Measurements from ENCODE around the gene PACSIN2.

DNA sequence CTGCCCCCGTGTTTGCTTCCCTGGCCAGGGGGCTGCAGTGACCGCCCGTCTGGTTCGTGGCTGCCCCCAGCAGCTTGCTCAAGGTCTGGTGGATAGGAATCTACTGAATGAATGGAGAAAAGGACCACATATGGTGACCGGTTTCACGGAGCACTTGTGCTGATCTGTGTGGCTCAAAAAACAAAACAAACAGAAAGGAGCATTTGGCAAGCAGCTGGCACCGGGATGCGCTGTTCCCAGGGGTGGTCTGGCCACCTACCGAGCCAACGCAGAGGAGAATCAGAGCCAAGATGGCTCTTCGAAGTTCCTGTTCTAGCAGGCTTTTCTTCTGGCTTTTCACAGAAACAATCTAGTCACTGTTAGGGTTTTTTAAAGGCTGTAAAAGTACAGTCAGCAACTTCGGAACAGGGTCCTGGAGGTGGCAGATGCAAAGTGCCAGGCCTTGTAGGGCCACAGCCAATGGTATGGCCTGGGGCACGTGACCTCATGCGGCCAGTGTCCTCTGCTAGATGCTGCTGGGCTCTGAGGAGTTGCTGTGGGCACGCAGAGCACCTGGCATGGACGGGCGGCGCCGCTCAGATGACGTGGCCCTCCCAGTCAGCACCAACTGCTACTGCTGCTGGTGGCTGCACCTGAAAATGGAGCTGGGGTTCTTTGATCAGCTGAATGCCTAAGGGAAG is 27.3 kb upstream of the PACSIN2 start:
- TF ChIP-seq, protein P1, sequence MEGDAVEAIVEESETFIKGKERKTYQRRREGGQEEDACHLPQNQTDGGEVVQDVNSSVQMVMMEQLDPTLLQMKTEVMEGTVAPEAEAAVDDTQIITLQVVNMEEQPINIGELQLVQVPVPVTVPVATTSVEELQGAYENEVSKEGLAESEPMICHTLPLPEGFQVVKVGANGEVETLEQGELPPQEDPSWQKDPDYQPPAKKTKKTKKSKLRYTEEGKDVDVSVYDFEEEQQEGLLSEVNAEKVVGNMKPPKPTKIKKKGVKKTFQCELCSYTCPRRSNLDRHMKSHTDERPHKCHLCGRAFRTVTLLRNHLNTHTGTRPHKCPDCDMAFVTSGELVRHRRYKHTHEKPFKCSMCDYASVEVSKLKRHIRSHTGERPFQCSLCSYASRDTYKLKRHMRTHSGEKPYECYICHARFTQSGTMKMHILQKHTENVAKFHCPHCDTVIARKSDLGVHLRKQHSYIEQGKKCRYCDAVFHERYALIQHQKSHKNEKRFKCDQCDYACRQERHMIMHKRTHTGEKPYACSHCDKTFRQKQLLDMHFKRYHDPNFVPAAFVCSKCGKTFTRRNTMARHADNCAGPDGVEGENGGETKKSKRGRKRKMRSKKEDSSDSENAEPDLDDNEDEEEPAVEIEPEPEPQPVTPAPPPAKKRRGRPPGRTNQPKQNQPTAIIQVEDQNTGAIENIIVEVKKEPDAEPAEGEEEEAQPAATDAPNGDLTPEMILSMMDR (IDR thresholded peaks at IDR 0.05) = no peak
- no peak for TF ChIP-seq EP300 (IDR thresholded peaks at IDR 0.05)
- TF ChIP-seq POLR2A (IDR thresholded peaks at IDR 0.05) = no peak
